ENCODE data around the gene ZNF652.
A peak's percentile ranks its signal among the peaks of the same experiment; 100 is the strongest.

Gene ZNF652

GRCh38 chr17:49358641-49359247 is 3.3 kb downstream of the ZNF652 start:
- Histone ChIP-seq H3K27me3 (ENCODE audit: control insufficient read depth in 1 of 2, insufficient read depth in 2 of 2, low read length in 2 of 2) (no peaks in the 10 kb centered on the region), H3K4me3 (ENCODE audit: low read length in 2 of 2) (no peak overlapping the region), H3K9me3 (ENCODE audit: control insufficient read depth in 2 of 2, low read length in 2 of 2) (no peaks in the 10 kb centered on the region), H3K27ac (ENCODE audit: low read length) (no peak overlapping the region), H3K4me1 (ENCODE audit: control insufficient read depth, insufficient read depth, low read length) (peaks cover 23% of the 10 kb centered on the region), H3K9ac (ENCODE audit: low read length in 2 of 2) (peak overlapping the region in 1 of 2 donors; percentile 7), H3K36me3 (ENCODE audit: control insufficient read depth in 2 of 2, insufficient read depth in 2 of 2, low read length in 2 of 2) (no peaks in the 10 kb centered on the region)

- peaks cover 22% of the 10 kb centered on the region for H3K4me1 ChIP-seq (ENCODE audit: control insufficient read depth, insufficient read depth, low read length)
- no peak overlapping the region for H3K9ac ChIP-seq (ENCODE audit: low read length in 2 of 2)
- no peaks in the 10 kb centered on the region for H3K27me3 ChIP-seq (ENCODE audit: control insufficient read depth in 1 of 2, insufficient read depth in 2 of 2, low read length in 2 of 2)
- H3K36me3 ChIP-seq (ENCODE audit: control insufficient read depth in 2 of 2, insufficient read depth in 2 of 2, low read length in 2 of 2): no peaks in the 10 kb centered on the region
- no peak overlapping the region for H3K4me3 ChIP-seq (ENCODE audit: low read length in 2 of 2)
- no peaks in the 10 kb centered on the region for H3K9me3 ChIP-seq (ENCODE audit: control insufficient read depth in 2 of 2, low read length in 2 of 2)
- no peak overlapping the region for H3K27ac ChIP-seq (ENCODE audit: low read length)
Observed at GRCh38 chr17:49357516-49357915, 4.5 kb downstream of the ZNF652 start.

- no peak overlapping the region for H3K4me3 ChIP-seq (ENCODE audit: low read length in 2 of 2)
- no peak overlapping the region for H3K27ac ChIP-seq (ENCODE audit: low read length)
- no peaks in the 10 kb centered on the region for H3K36me3 ChIP-seq (ENCODE audit: control insufficient read depth in 2 of 2, insufficient read depth in 2 of 2, low read length in 2 of 2)
- H3K9ac ChIP-seq (ENCODE audit: low read length in 2 of 2): no peak overlapping the region
- H3K27me3 ChIP-seq (ENCODE audit: control insufficient read depth in 1 of 2, insufficient read depth in 2 of 2, low read length in 2 of 2): no peaks in the 10 kb centered on the region
- peaks cover 20% of the 10 kb centered on the region for H3K4me1 ChIP-seq (ENCODE audit: control insufficient read depth, insufficient read depth, low read length)
- H3K9me3 ChIP-seq (ENCODE audit: control insufficient read depth in 2 of 2, low read length in 2 of 2): no peaks in the 10 kb centered on the region
Observed at GRCh38 chr17:49356320-49356719, 5.7 kb downstream of the ZNF652 start.

GRCh38 chr17:49353607-49354006 is 8.4 kb downstream of the ZNF652 start:
- Histone ChIP-seq H3K27ac (ENCODE audit: low read length) (no peak overlapping the region), H3K4me3 (ENCODE audit: low read length in 2 of 2) (peak overlapping the region; percentile 0 to 13), H3K4me1 (ENCODE audit: control insufficient read depth, insufficient read depth, low read length) (peaks cover under 1% of the 10 kb centered on the region)

GRCh38 chr17:49352587-49353154 is 9.4 kb downstream of the ZNF652 start:
- Histone ChIP-seq H3K27me3 (ENCODE audit: control insufficient read depth in 1 of 2, insufficient read depth in 2 of 2, low read length in 2 of 2) (no peaks in the 10 kb centered on the region), H3K36me3 (ENCODE audit: control insufficient read depth in 2 of 2, insufficient read depth in 2 of 2, low read length in 2 of 2) (no peaks in the 10 kb centered on the region), H3K27ac (ENCODE audit: low read length) (no peak overlapping the region), H3K9me3 (ENCODE audit: control insufficient read depth in 2 of 2, low read length in 2 of 2) (no peaks in the 10 kb centered on the region), H3K9ac (ENCODE audit: low read length in 2 of 2) (no peak overlapping the region), H3K4me1 (ENCODE audit: control insufficient read depth, insufficient read depth, low read length) (no peaks in the 10 kb centered on the region), H3K4me3 (ENCODE audit: low read length in 2 of 2) (no peak overlapping the region)

More at GRCh38 chr17:49353607-49354006, 8.4 kb downstream of the ZNF652 start:
- Histone ChIP-seq H3K36me3 (ENCODE audit: control insufficient read depth in 2 of 2, insufficient read depth in 2 of 2, low read length in 2 of 2) (no peaks in the 10 kb centered on the region), H3K27me3 (ENCODE audit: control insufficient read depth in 1 of 2, insufficient read depth in 2 of 2, low read length in 2 of 2) (no peaks in the 10 kb centered on the region), H3K9ac (ENCODE audit: low read length in 2 of 2) (no peak overlapping the region), H3K9me3 (ENCODE audit: control insufficient read depth in 2 of 2, low read length in 2 of 2) (no peaks in the 10 kb centered on the region)

- Histone ChIP-seq H3K4me1 (ENCODE audit: control insufficient read depth, insufficient read depth, low read length) (no peaks in the 10 kb centered on the region), H3K27me3 (ENCODE audit: control insufficient read depth in 1 of 2, insufficient read depth in 2 of 2, low read length in 2 of 2) (no peaks in the 10 kb centered on the region), H3K9ac (ENCODE audit: low read length in 2 of 2) (no peak overlapping the region), H3K4me3 (ENCODE audit: low read length in 2 of 2) (no peak overlapping the region), H3K9me3 (ENCODE audit: control insufficient read depth in 2 of 2, low read length in 2 of 2) (no peaks in the 10 kb centered on the region), H3K27ac (ENCODE audit: low read length) (no peak overlapping the region), H3K36me3 (ENCODE audit: control insufficient read depth in 2 of 2, insufficient read depth in 2 of 2, low read length in 2 of 2) (no peaks in the 10 kb centered on the region)
Observed at GRCh38 chr17:49351572-49352140, 10.4 kb downstream of the ZNF652 start.

GRCh38 chr17:49349541-49349940 is 12.5 kb downstream of the ZNF652 start:
- Histone ChIP-seq H3K27me3 (ENCODE audit: control insufficient read depth in 1 of 2, insufficient read depth in 2 of 2, low read length in 2 of 2) (no peaks in the 10 kb centered on the region), H3K27ac (ENCODE audit: low read length) (no peak overlapping the region), H3K9me3 (ENCODE audit: control insufficient read depth in 2 of 2, low read length in 2 of 2) (no peaks in the 10 kb centered on the region), H3K9ac (ENCODE audit: low read length in 2 of 2) (no peak overlapping the region), H3K4me3 (ENCODE audit: low read length in 2 of 2) (no peak overlapping the region), H3K36me3 (ENCODE audit: control insufficient read depth in 2 of 2, insufficient read depth in 2 of 2, low read length in 2 of 2) (no peaks in the 10 kb centered on the region), H3K4me1 (ENCODE audit: control insufficient read depth, insufficient read depth, low read length) (no peaks in the 10 kb centered on the region)

- H3K4me1 ChIP-seq (ENCODE audit: control insufficient read depth, insufficient read depth, low read length): no peaks in the 10 kb centered on the region
- no peaks in the 10 kb centered on the region for H3K36me3 ChIP-seq (ENCODE audit: control insufficient read depth in 2 of 2, insufficient read depth in 2 of 2, low read length in 2 of 2)
- H3K4me3 ChIP-seq (ENCODE audit: low read length in 2 of 2): no peak overlapping the region
- no peak overlapping the region for H3K9ac ChIP-seq (ENCODE audit: low read length in 2 of 2)
- no peaks in the 10 kb centered on the region for H3K9me3 ChIP-seq (ENCODE audit: control insufficient read depth in 2 of 2, low read length in 2 of 2)
- no peak overlapping the region for H3K27ac ChIP-seq (ENCODE audit: low read length)
- H3K27me3 ChIP-seq (ENCODE audit: control insufficient read depth in 1 of 2, insufficient read depth in 2 of 2, low read length in 2 of 2): no peaks in the 10 kb centered on the region
Observed at GRCh38 chr17:49344914-49345313, 17.1 kb downstream of the ZNF652 start.

GRCh38 chr17:49343273-49343672 is 18.8 kb downstream of the ZNF652 start:
- H3K9ac ChIP-seq (ENCODE audit: low read length in 2 of 2): no peak overlapping the region
- no peaks in the 10 kb centered on the region for H3K4me1 ChIP-seq (ENCODE audit: control insufficient read depth, insufficient read depth, low read length)
- H3K27me3 ChIP-seq (ENCODE audit: control insufficient read depth in 1 of 2, insufficient read depth in 2 of 2, low read length in 2 of 2): no peaks in the 10 kb centered on the region
- no peaks in the 10 kb centered on the region for H3K9me3 ChIP-seq (ENCODE audit: control insufficient read depth in 2 of 2, low read length in 2 of 2)
- H3K27ac ChIP-seq (ENCODE audit: low read length): no peak overlapping the region
- H3K4me3 ChIP-seq (ENCODE audit: low read length in 2 of 2): no peak overlapping the region
- no peaks in the 10 kb centered on the region for H3K36me3 ChIP-seq (ENCODE audit: control insufficient read depth in 2 of 2, insufficient read depth in 2 of 2, low read length in 2 of 2)

- Histone ChIP-seq H3K27me3 (ENCODE audit: control insufficient read depth in 1 of 2, insufficient read depth in 2 of 2, low read length in 2 of 2) (no peaks in the 10 kb centered on the region), H3K9ac (ENCODE audit: low read length in 2 of 2) (no peak overlapping the region), H3K27ac (ENCODE audit: low read length) (no peak overlapping the region), H3K4me1 (ENCODE audit: control insufficient read depth, insufficient read depth, low read length) (no peaks in the 10 kb centered on the region), H3K36me3 (ENCODE audit: control insufficient read depth in 2 of 2, insufficient read depth in 2 of 2, low read length in 2 of 2) (no peaks in the 10 kb centered on the region), H3K4me3 (ENCODE audit: low read length in 2 of 2) (no peak overlapping the region), H3K9me3 (ENCODE audit: control insufficient read depth in 2 of 2, low read length in 2 of 2) (no peaks in the 10 kb centered on the region)
Observed at GRCh38 chr17:49342575-49342936, 19.5 kb downstream of the ZNF652 start.

- H3K9me3 ChIP-seq (ENCODE audit: control insufficient read depth in 2 of 2, low read length in 2 of 2): no peaks in the 10 kb centered on the region
- H3K4me1 ChIP-seq (ENCODE audit: control insufficient read depth, insufficient read depth, low read length): no peaks in the 10 kb centered on the region
- H3K36me3 ChIP-seq (ENCODE audit: control insufficient read depth in 2 of 2, insufficient read depth in 2 of 2, low read length in 2 of 2): no peaks in the 10 kb centered on the region
- H3K27ac ChIP-seq (ENCODE audit: low read length): no peak overlapping the region
- H3K4me3 ChIP-seq (ENCODE audit: low read length in 2 of 2): no peak overlapping the region
- no peaks in the 10 kb centered on the region for H3K27me3 ChIP-seq (ENCODE audit: control insufficient read depth in 1 of 2, insufficient read depth in 2 of 2, low read length in 2 of 2)
- H3K9ac ChIP-seq (ENCODE audit: low read length in 2 of 2): no peak overlapping the region
Observed at GRCh38 chr17:49341356-49341755, 20.7 kb downstream of the ZNF652 start.
